CD4-positive, alpha-beta T cell treated with Interleukin-6 at 100 ng/mL for 8 hours (primary cell): ENCODE measurements around the gene RPL27A.
A peak's percentile ranks its signal among the peaks of the same experiment; 100 is the strongest.
"Not testable (repeated sequence)": the region's sequence is repeated elsewhere in the genome, so short reads cannot be mapped to it uniquely, and the experiment has no call there.

ENCODE experiments used
- DNase-seq: peaks from one replicate; pipeline ENCODE4 v3.0.0-alpha.2; 2020; ENCODE audit warnings: mixed read lengths, low spot score

Gene RPL27A

GRCh38 chr11:8682303-8683114 lies at the start of gene RPL27A, which contains the start of gene TRIM66:
Gene RPL27A, plus strand, starts transcription at chr11:8682792. Its CDS starts 22 bp downstream, at chr11:8682814.
Gene TRIM66, minus strand, starts transcription at chr11:8682665. Its CDS starts 10,391 bp downstream, at chr11:8672274.
- DNase-seq: peak; percentile 97

- no peak for DNase-seq
These were observed 48.1 kb upstream of the RPL27A start for GRCh38 chr11:8634498-8634897.

- no peak for DNase-seq
These were observed 46.5 kb upstream of the RPL27A start for GRCh38 chr11:8636127-8636526.

- no peak for DNase-seq
These were observed 44.3 kb upstream of the RPL27A start for GRCh38 chr11:8638300-8638699.

- no peak for DNase-seq
These were observed 42.9 kb upstream of the RPL27A start for GRCh38 chr11:8639655-8640054.

GRCh38 chr11:8640267-8640906 lies 42.2 kb upstream of the RPL27A start:
- no peak for DNase-seq

- no peak for DNase-seq
These were observed 41.3 kb upstream of the RPL27A start for GRCh38 chr11:8641332-8641731.

- no peak for DNase-seq
These were observed 40.3 kb upstream of the RPL27A start for GRCh38 chr11:8642196-8642841.

- DNase-seq: no peak
These were observed 35.7 kb upstream of the RPL27A start for GRCh38 chr11:8646873-8647272.

GRCh38 chr11:8649361-8649760 lies 33.2 kb upstream of the RPL27A start:
- no peak for DNase-seq

- DNase-seq: no peak
These were observed 32.1 kb upstream of the RPL27A start for GRCh38 chr11:8650401-8650990.

GRCh38 chr11:8652140-8652539 lies 30.5 kb upstream of the RPL27A start:
- DNase-seq: no peak

GRCh38 chr11:8654503-8654902 lies 28.1 kb upstream of the RPL27A start:
- DNase-seq: no peak

GRCh38 chr11:8656291-8656690 lies 26.3 kb upstream of the RPL27A start:
- DNase-seq: no peak

GRCh38 chr11:8658321-8659057 lies 24.1 kb upstream of the RPL27A start:
- no peak for DNase-seq

GRCh38 chr11:8661001-8661795 lies 21.4 kb upstream of the RPL27A start:
- DNase-seq: no peak

- no peak for DNase-seq
These were observed 17.4 kb upstream of the RPL27A start for GRCh38 chr11:8665222-8665621.

- not testable (repeated sequence) for DNase-seq
These were observed 12.5 kb upstream of the RPL27A start for GRCh38 chr11:8670081-8670480.

- no peak for DNase-seq
These were observed 11.4 kb upstream of the RPL27A start for GRCh38 chr11:8671193-8671612.

- DNase-seq: no peak
These were observed 10.9 kb upstream of the RPL27A start for GRCh38 chr11:8671651-8672062.

- DNase-seq: no peak
These were observed 10.2 kb upstream of the RPL27A start for GRCh38 chr11:8672346-8672745.
